Measurements from ENCODE around the gene TRABD2A. TPM values are rescaled to one million over a fixed set of nuclear protein-coding genes. Genes with fewer than 3 reads are reported as not detected.
A peak's percentile ranks its signal among the peaks of the same experiment; 100 is the strongest.

The TRABD2A gene
- total RNA-seq, 1 experiment from 2014 or later: 9.9 TPM

GRCh38 chr2:84832772-84833461, 48.0 kb downstream of the TRABD2A start:
- DNase-seq (ENCODE audit: low spot score): no peak
- in situ Hi-C loops (cut with HindIII; ENCODE audit: low sequenced_read_pairs): no loop called here

GRCh38 chr2:84830758-84831500, 50.0 kb downstream of the TRABD2A start:
- in situ Hi-C loops (cut with HindIII; ENCODE audit: low sequenced_read_pairs): no loop called here
- no peak for DNase-seq (ENCODE audit: low spot score)

GRCh38 chr2:84830095-84830494, 50.8 kb downstream of the TRABD2A start:
- DNase-seq (ENCODE audit: low spot score): no peak
- in situ Hi-C loops (cut with HindIII; ENCODE audit: low sequenced_read_pairs): no loop called here

GRCh38 chr2:84829693-84830092, 51.2 kb downstream of the TRABD2A start:
- no peak for DNase-seq (ENCODE audit: low spot score)
- in situ Hi-C loops (cut with HindIII; ENCODE audit: low sequenced_read_pairs): no loop called here

GRCh38 chr2:84827978-84828575, 52.8 kb downstream of the TRABD2A start:
- DNase-seq (ENCODE audit: low spot score): no peak
- in situ Hi-C loops (cut with HindIII; ENCODE audit: low sequenced_read_pairs): no loop called here

GRCh38 chr2:84823788-84824187, 57.1 kb downstream of the TRABD2A start:
- in situ Hi-C loops (cut with HindIII; ENCODE audit: low sequenced_read_pairs): no loop called here
- no peak for DNase-seq (ENCODE audit: low spot score)

- in situ Hi-C loops (cut with HindIII; ENCODE audit: low sequenced_read_pairs): no loop called here
- DNase-seq (ENCODE audit: low spot score): no peak
Measured at GRCh38 chr2:84823229-84823628, 57.7 kb downstream of the TRABD2A start.

GRCh38 chr2:84821806-84822205, 59.1 kb downstream of the TRABD2A start:
- no peak for DNase-seq (ENCODE audit: low spot score)
- in situ Hi-C loops (cut with HindIII; ENCODE audit: low sequenced_read_pairs): no loop called here

GRCh38 chr2:84817239-84817655, 63.6 kb downstream of the TRABD2A start:
- in situ Hi-C loops (cut with HindIII; ENCODE audit: low sequenced_read_pairs): no loop called here

GRCh38 chr2:84816426-84817026, 64.4 kb downstream of the TRABD2A start:
- in situ Hi-C loops (cut with HindIII; ENCODE audit: low sequenced_read_pairs): no loop called here
- no peak for DNase-seq (ENCODE audit: low spot score)

More at GRCh38 chr2:84817239-84817655, 63.6 kb downstream of the TRABD2A start:
- no peak for DNase-seq (ENCODE audit: low spot score)

- DNase-seq (ENCODE audit: low spot score): no peak
- in situ Hi-C loops (cut with HindIII; ENCODE audit: low sequenced_read_pairs): no loop called here
Measured at GRCh38 chr2:84815146-84815545, 65.7 kb downstream of the TRABD2A start.

GRCh38 chr2:84811839-84812431, 68.9 kb downstream of the TRABD2A start:
- no peak for DNase-seq (ENCODE audit: low spot score)
- in situ Hi-C loops (cut with HindIII; ENCODE audit: low sequenced_read_pairs): no loop called here

GRCh38 chr2:84808279-84808678, 72.6 kb downstream of the TRABD2A start:
- in situ Hi-C loops (cut with HindIII; ENCODE audit: low sequenced_read_pairs): no loop called here
- DNase-seq (ENCODE audit: low spot score): no peak

- in situ Hi-C loops (cut with HindIII; ENCODE audit: low sequenced_read_pairs): no loop called here
- DNase-seq (ENCODE audit: low spot score): no peak
Measured at GRCh38 chr2:84807063-84807485, 73.8 kb downstream of the TRABD2A start.

GRCh38 chr2:84805250-84805958, 75.5 kb downstream of the TRABD2A start:
- no peak for DNase-seq (ENCODE audit: low spot score)
- in situ Hi-C loops (cut with HindIII; ENCODE audit: low sequenced_read_pairs): no loop called here

GRCh38 chr2:84801811-84802210, 79.1 kb downstream of the TRABD2A start:
- DNase-seq (ENCODE audit: low spot score): no peak
- in situ Hi-C loops (cut with HindIII; ENCODE audit: low sequenced_read_pairs): no loop called here

GRCh38 chr2:84800194-84800805, 80.6 kb downstream of the TRABD2A start:
- in situ Hi-C loops (cut with HindIII; ENCODE audit: low sequenced_read_pairs): no loop called here
- DNase-seq (ENCODE audit: low spot score): no peak

- DNase-seq (ENCODE audit: low spot score): no peak
- in situ Hi-C loops (cut with HindIII; ENCODE audit: low sequenced_read_pairs): no loop called here
Measured at GRCh38 chr2:84799772-84800171, 81.1 kb downstream of the TRABD2A start.

- in situ Hi-C loops (cut with HindIII; ENCODE audit: low sequenced_read_pairs): no loop called here
- peak; percentile 11 for DNase-seq (ENCODE audit: low spot score)
Measured at GRCh38 chr2:84797271-84797670, 83.6 kb downstream of the TRABD2A start.

Data from G401 (cell line).